Measurements from ENCODE around the gene TMPRSS15.

TMPRSS15 gene

GRCh38 chr21:18235545-18235944, 168.0 kb downstream of the TMPRSS15 start:
- no peak for DNase-seq

- DNase-seq, result no peak
Measured at GRCh38 chr21:18228060-18228739, 175.4 kb downstream of the TMPRSS15 start.

GRCh38 chr21:18222346-18222745, 181.2 kb downstream of the TMPRSS15 start:
- DNase-seq, result no peak

GRCh38 chr21:18220498-18220897, 183.1 kb downstream of the TMPRSS15 start:
- no peak for DNase-seq
